Endothelial cell (in vitro differentiated cells): ENCODE results near the gene TAGLN2. TPM values are rescaled to one million over a fixed set of nuclear protein-coding genes. Genes with fewer than 3 reads are reported as not detected.
A peak's percentile ranks its signal among the peaks of the same experiment; 100 is the strongest.

ENCODE experiments used
- DNase-seq: peaks from one replicate; pipeline ENCODE4 v3.0.0; 2021; ENCODE audit warnings: low spot score
- H3K27ac Mint-ChIP-seq: one replicate; pipeline ENCODE4 v1.8.0; 2021; ENCODE audit warnings: mixed read lengths, inconsistent platforms; ENCODE audit not compliant: unreplicated experiment
- H3K27me3 Mint-ChIP-seq: one replicate; pipeline ENCODE4 v1.8.0; 2021; ENCODE audit warnings: mild to moderate bottlenecking, moderate library complexity, mixed read lengths, inconsistent platforms; ENCODE audit not compliant: unreplicated experiment
- H3K36me3 Mint-ChIP-seq: one replicate; pipeline ENCODE4 v1.8.0; 2021; ENCODE audit warnings: mild to moderate bottlenecking, low read depth, mixed read lengths, inconsistent platforms; ENCODE audit not compliant: unreplicated experiment
- H3K4me1 Mint-ChIP-seq: one replicate; pipeline ENCODE4 v1.8.0; 2021; ENCODE audit warnings: mild to moderate bottlenecking, mixed read lengths, inconsistent platforms; ENCODE audit not compliant: unreplicated experiment
- H3K4me3 Mint-ChIP-seq: one replicate; pipeline ENCODE4 v1.8.0; 2021; ENCODE audit warnings: mild to moderate bottlenecking, mixed read lengths, inconsistent platforms; ENCODE audit not compliant: unreplicated experiment
- H3K9me3 Mint-ChIP-seq: one replicate; pipeline ENCODE4 v1.8.0; 2021; ENCODE audit warnings: mixed read lengths, inconsistent platforms; ENCODE audit not compliant: unreplicated experiment
- CTCF ChIP-seq: fragments of 200-600 bp; sonication (generic); IDR thresholded peaks from one replicate; pipeline ENCODE4 v1.5.0; 2021; ENCODE audit warnings: antibody characterized with exemption; ENCODE audit not compliant: unreplicated experiment
- total RNA-seq: library from RNA; stranded (reverse); fragmentation: NEBNext Ultra II Directional; extraction: Animal tissue kit (Norgen Biotek cat#: 25700); gene quantifications from one replicate; pipeline ENCODE4 v1.2.1, GENCODE V29; 2021; ENCODE audit not compliant: unreplicated experiment

The TAGLN2 gene
- total RNA-seq, 1 donor from 2014 or later = 95.2 TPM

GRCh38 chr1:159942632-159943277, 17.4 kb upstream of the TAGLN2 start:
- DNase-seq = no peak
- H3K9me3 Mint-ChIP-seq = no peaks in the 10 kb centered on the region
- H3K36me3 Mint-ChIP-seq = no peaks in the 10 kb centered on the region
- H3K4me3 Mint-ChIP-seq = no peak overlapping the region
- peak overlapping the region; percentile 45 for H3K27ac Mint-ChIP-seq
- H3K4me1 Mint-ChIP-seq = peaks cover 7% of the 10 kb centered on the region
- no peak for TF ChIP-seq CTCF
- H3K27me3 Mint-ChIP-seq = peaks cover 14% of the 10 kb centered on the region

- no peak for DNase-seq
- Mint-ChIP-seq H3K9me3 (no peaks in the 10 kb centered on the region), H3K4me1 (peaks cover 7% of the 10 kb centered on the region), H3K36me3 (no peaks in the 10 kb centered on the region), H3K4me3 (no peak overlapping the region), H3K27ac (peak overlapping the region; percentile 45), H3K27me3 (peaks cover 16% of the 10 kb centered on the region)
- no peak for TF ChIP-seq CTCF
These were observed 16.6 kb upstream of the TAGLN2 start for GRCh38 chr1:159941591-159942560.

- H3K27ac Mint-ChIP-seq = peak overlapping the region; percentile 77
- peaks cover 7% of the 10 kb centered on the region for H3K4me1 Mint-ChIP-seq
- H3K9me3 Mint-ChIP-seq = no peaks in the 10 kb centered on the region
- H3K27me3 Mint-ChIP-seq = peaks cover 15% of the 10 kb centered on the region
- no peak for TF ChIP-seq CTCF
- no peaks in the 10 kb centered on the region for H3K36me3 Mint-ChIP-seq
- no peak for DNase-seq
- no peak overlapping the region for H3K4me3 Mint-ChIP-seq
These were observed 15.8 kb upstream of the TAGLN2 start for GRCh38 chr1:159941141-159941540.

- Mint-ChIP-seq H3K27me3 (peaks cover 19% of the 10 kb centered on the region), H3K27ac (no peak overlapping the region), H3K36me3 (no peaks in the 10 kb centered on the region), H3K4me1 (peaks cover 5% of the 10 kb centered on the region), H3K9me3 (no peaks in the 10 kb centered on the region), H3K4me3 (no peak overlapping the region)
- TF ChIP-seq CTCF = no peak
- DNase-seq = no peak
These were observed 14.8 kb upstream of the TAGLN2 start for GRCh38 chr1:159940006-159940620.
